Measurements from ENCODE around the gene SCUBE1.
"Not testable (repeated sequence)": the region's sequence is repeated elsewhere in the genome, so short reads cannot be mapped to it uniquely, and the experiment has no call there.

The SCUBE1 gene

GRCh38 chr22:43299736-43300135 lies 43.4 kb downstream of the SCUBE1 start:
- DNase-seq, result no peak

- DNase-seq, result peak; percentile 26
Observed at GRCh38 chr22:43298062-43298801, 44.9 kb downstream of the SCUBE1 start.

- DNase-seq, result no peak
Observed at GRCh38 chr22:43297270-43298061, 45.7 kb downstream of the SCUBE1 start.

- no peak for DNase-seq
Observed at GRCh38 chr22:43296276-43296902, 46.8 kb downstream of the SCUBE1 start.

GRCh38 chr22:43295660-43296059 lies 47.5 kb downstream of the SCUBE1 start:
- DNase-seq, result no peak

GRCh38 chr22:43295173-43295572 lies 48.0 kb downstream of the SCUBE1 start:
- DNase-seq, result no peak

- peak; percentile 54 for DNase-seq
Observed at GRCh38 chr22:43293655-43294392, 49.3 kb downstream of the SCUBE1 start.

GRCh38 chr22:43293259-43293654 lies 49.9 kb downstream of the SCUBE1 start:
- DNase-seq, result no peak

GRCh38 chr22:43292630-43293018 lies 50.5 kb downstream of the SCUBE1 start:
- DNase-seq, result no peak

- DNase-seq, result no peak
Observed at GRCh38 chr22:43291381-43291780, 51.8 kb downstream of the SCUBE1 start.

- DNase-seq, result peak; percentile 74
Observed at GRCh38 chr22:43289976-43290721, 53.0 kb downstream of the SCUBE1 start.

- DNase-seq, result no peak
Observed at GRCh38 chr22:43289531-43289963, 53.6 kb downstream of the SCUBE1 start.

GRCh38 chr22:43288807-43289420 lies 54.3 kb downstream of the SCUBE1 start:
- no peak for DNase-seq

- DNase-seq, result no peak
Observed at GRCh38 chr22:43288378-43288777, 54.8 kb downstream of the SCUBE1 start.

GRCh38 chr22:43287441-43287840 lies 55.7 kb downstream of the SCUBE1 start:
- no peak for DNase-seq

GRCh38 chr22:43281394-43281793 lies 61.8 kb downstream of the SCUBE1 start:
- DNase-seq, result no peak

GRCh38 chr22:43280523-43280886 lies 62.7 kb downstream of the SCUBE1 start:
- not testable (repeated sequence) for DNase-seq

GRCh38 chr22:43279867-43280522 lies 63.2 kb downstream of the SCUBE1 start:
- DNase-seq, result no peak

- no peak for DNase-seq
Observed at GRCh38 chr22:43277987-43278601, 65.1 kb downstream of the SCUBE1 start.

GRCh38 chr22:43277091-43277490 lies 66.1 kb downstream of the SCUBE1 start:
- DNase-seq, result no peak

- DNase-seq, result no peak
Observed at GRCh38 chr22:43276321-43276720, 66.9 kb downstream of the SCUBE1 start.
